ENCODE measurements around the gene TMEM52.

The TMEM52 gene

DNA sequence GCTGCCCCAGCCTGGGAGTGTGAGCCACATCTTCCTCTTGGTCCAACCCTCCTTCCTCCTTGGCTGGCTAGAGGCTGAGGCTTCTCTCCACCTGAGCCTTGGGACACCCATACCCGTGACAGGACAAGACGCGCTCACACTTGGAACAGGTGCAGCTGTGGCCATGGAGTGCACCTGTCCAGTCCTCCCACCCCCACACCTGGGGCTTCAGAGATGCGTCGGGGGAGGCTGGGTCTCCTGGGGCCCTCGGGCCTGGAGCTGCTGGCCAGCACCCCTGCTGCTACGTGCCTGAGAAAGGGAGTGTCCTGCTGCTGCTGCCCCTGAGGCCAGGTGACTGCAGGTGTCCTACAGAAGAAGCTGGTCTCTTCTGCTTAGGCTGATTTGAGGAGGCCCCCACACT is 37.0 kb upstream of the TMEM52 start:
- no peak overlapping the region for H3K4me3 Mint-ChIP-seq
- H3K27me3 Mint-ChIP-seq (ENCODE audit: low read depth) = peaks cover 5% of the 10 kb centered on the region
- no peaks in the 10 kb centered on the region for H3K36me3 Mint-ChIP-seq (ENCODE audit: low read depth)
- peaks cover 5% of the 10 kb centered on the region for H3K9me3 Mint-ChIP-seq
- no peaks in the 10 kb centered on the region for H3K4me1 Mint-ChIP-seq (ENCODE audit: low read depth)
- no peak overlapping the region for H3K27ac Mint-ChIP-seq

DNA sequence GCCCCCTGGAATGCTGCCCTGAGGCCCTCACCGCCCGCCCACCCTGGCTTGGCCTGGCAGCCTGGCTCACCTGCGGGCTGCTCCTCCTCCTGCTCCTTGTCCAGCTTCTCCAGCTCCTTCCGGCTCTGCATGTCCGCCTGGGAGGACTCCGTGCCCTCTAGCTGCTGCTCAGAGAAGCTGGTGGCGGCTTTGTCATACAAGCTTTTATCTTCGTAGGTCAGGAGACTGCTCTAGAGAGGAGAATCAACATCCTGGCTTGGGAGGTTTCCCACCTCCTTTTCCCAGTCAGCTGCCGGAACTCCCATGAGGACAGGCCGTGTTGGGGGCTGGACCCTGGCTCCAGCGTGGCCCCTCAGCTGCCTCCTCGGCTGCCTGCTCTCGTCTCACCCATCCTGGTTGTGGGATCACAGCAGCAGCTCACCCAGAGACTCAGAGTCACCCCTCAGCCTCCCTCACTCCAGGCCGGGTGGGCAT is 36.6 kb upstream of the TMEM52 start:
- Mint-ChIP-seq H3K4me3 (no peak overlapping the region), H3K36me3 (ENCODE audit: low read depth) (no peaks in the 10 kb centered on the region), H3K4me1 (ENCODE audit: low read depth) (no peaks in the 10 kb centered on the region), H3K9me3 (peaks cover 9% of the 10 kb centered on the region), H3K27me3 (ENCODE audit: low read depth) (peaks cover under 1% of the 10 kb centered on the region), H3K27ac (no peak overlapping the region)

DNA sequence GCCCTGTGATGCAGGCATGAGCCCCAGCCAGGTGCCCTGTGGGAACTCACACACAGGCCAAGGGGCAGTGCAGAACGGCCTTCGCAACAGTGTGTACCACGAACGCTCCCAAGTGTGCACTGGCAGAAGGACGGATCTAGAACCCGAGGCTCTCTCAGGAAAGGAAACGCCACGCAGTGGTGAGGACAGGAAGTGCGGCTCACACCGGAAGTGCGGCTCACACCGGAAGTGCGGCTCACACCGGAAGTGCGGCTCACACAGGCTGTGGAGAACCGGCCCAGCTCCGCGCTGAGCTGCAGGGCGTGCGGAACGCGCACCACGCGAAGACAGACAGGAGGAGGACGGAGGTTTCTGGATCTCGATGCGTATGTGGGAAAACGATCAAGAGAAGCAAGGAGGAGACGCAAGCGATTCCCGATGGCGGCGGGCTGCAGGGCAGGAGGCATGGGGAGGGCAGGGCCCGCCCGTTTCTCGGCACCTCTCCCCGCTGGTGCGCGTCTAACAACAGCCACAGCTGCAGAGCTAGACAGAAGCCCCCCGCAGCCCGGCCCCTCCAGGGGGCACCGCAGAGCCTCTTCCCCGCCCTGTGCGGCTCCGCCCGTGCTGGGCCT is 35.9 kb upstream of the TMEM52 start:
- no peak overlapping the region for H3K27ac Mint-ChIP-seq
- no peak overlapping the region for H3K4me3 Mint-ChIP-seq
- peaks cover 13% of the 10 kb centered on the region for H3K9me3 Mint-ChIP-seq
- H3K36me3 Mint-ChIP-seq (ENCODE audit: low read depth) = no peaks in the 10 kb centered on the region
- H3K27me3 Mint-ChIP-seq (ENCODE audit: low read depth) = no peaks in the 10 kb centered on the region
- no peaks in the 10 kb centered on the region for H3K4me1 Mint-ChIP-seq (ENCODE audit: low read depth)

DNA sequence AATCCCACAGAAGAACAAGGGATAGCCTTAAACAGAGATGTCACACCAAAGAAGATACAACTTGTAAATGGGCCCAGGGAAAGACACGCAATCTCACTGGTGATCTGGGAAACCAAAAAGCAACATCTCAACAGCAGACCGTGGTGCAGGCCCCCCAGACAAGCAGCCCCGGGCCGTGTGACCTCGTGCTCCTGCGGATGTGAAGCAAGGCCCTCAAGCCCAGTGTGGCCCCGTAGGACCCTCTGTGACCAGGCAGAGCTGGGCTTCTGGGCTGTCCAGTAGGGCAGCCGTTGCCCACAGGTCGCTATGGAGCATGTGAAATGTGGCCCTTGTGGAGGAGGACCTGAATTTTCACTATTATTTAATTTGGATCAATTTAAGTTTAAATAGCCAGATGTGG is 34.9 kb upstream of the TMEM52 start:
- Mint-ChIP-seq H3K36me3 (ENCODE audit: low read depth) (no peaks in the 10 kb centered on the region), H3K4me3 (no peak overlapping the region), H3K4me1 (ENCODE audit: low read depth) (no peaks in the 10 kb centered on the region), H3K9me3 (peaks cover 17% of the 10 kb centered on the region), H3K27me3 (ENCODE audit: low read depth) (no peaks in the 10 kb centered on the region), H3K27ac (no peak overlapping the region)

DNA sequence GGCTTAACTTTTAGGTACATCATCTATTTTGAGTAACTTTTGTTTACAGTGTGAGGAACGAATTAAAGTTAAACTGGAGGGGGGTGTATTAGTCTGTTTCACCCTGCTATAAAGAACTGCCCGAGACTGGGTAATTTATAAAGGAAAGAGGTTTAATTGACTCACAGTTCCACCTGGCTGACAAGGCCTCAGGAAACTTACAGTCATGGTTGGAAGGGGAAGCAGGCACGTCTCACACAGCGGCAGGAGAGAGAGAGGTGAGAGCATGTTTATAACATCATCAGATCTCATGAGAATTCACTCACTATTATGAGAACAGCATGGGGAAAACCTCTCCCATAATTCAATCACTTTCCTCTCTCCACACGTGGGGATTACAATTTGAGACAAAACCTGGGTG is 31.9 kb upstream of the TMEM52 start:
- Mint-ChIP-seq H3K27ac (no peak overlapping the region), H3K4me3 (no peak overlapping the region), H3K36me3 (ENCODE audit: low read depth) (no peaks in the 10 kb centered on the region), H3K9me3 (peaks cover 17% of the 10 kb centered on the region), H3K4me1 (ENCODE audit: low read depth) (no peaks in the 10 kb centered on the region), H3K27me3 (ENCODE audit: low read depth) (no peaks in the 10 kb centered on the region)

DNA sequence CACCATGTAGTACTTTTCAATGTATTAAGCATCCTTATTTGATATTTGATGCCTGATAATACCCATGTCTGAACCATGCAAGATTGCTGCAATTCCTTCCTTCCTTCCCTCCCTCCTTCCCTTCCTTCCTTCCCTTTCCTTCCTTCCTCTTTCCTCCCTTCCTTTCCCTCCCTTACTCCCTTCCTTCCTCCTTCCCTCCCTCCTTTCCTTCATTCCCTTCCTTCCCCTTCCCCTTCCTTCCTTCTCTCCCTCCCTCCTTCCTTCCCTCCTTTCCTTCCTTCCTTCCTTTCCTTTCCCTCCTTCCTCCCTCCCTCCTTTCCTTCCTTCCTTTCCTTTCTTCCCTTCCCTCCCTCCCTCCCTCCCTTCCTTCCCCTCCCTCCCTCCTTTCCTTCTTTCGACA is 29.7 kb upstream of the TMEM52 start:
- H3K4me3 Mint-ChIP-seq = no peak overlapping the region
- H3K9me3 Mint-ChIP-seq = peaks cover 17% of the 10 kb centered on the region
- no peak overlapping the region for H3K27ac Mint-ChIP-seq
- no peaks in the 10 kb centered on the region for H3K27me3 Mint-ChIP-seq (ENCODE audit: low read depth)
- H3K36me3 Mint-ChIP-seq (ENCODE audit: low read depth) = no peaks in the 10 kb centered on the region
- H3K4me1 Mint-ChIP-seq (ENCODE audit: low read depth) = peaks cover 2% of the 10 kb centered on the region

DNA sequence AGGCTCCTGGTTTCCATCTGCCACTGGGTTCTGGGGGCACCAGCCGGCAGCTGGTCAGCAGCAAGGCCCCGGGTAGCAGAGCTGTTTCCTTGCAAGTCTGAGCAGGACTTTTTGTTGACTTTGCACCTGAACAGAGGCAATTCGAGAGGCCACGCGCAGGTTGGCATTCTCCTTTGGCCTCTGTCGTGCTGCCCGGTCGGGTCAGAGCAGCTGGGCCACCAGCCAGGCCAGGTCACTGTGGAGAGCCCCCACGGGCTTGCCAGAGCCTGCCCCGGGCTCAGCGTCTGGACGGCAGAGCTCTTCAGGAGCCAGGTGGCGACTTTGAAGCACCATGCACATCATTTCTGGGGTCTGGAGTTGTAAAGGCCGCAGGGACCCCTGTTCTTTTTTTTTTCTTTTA is 28.4 kb upstream of the TMEM52 start:
- H3K4me1 Mint-ChIP-seq (ENCODE audit: low read depth) = peaks cover 3% of the 10 kb centered on the region
- H3K36me3 Mint-ChIP-seq (ENCODE audit: low read depth) = no peaks in the 10 kb centered on the region
- no peak overlapping the region for H3K4me3 Mint-ChIP-seq
- H3K27me3 Mint-ChIP-seq (ENCODE audit: low read depth) = no peaks in the 10 kb centered on the region
- peaks cover 17% of the 10 kb centered on the region for H3K9me3 Mint-ChIP-seq
- H3K27ac Mint-ChIP-seq = no peak overlapping the region

DNA sequence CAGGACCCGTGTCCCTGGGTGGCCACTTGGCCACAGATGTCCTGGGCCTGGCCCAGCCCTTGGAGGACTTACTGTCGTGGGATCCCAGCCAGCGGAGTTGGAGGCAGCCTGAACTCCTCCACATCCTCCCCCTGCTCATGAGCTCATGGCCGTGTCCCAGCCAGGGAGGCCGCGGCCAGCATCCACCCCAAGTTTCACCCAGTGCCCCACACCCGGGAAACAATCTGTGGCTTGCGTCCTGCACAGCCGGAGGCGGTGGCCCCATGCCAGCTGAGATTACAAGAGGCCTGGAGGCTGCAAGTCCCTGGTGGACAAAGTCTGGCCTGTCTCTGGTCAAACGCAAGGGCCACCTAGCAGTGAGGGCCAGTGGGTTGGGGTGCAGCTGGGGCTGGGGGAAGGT is 27.5 kb upstream of the TMEM52 start:
- H3K27ac Mint-ChIP-seq = no peak overlapping the region
- peaks cover 17% of the 10 kb centered on the region for H3K9me3 Mint-ChIP-seq
- H3K27me3 Mint-ChIP-seq (ENCODE audit: low read depth) = no peaks in the 10 kb centered on the region
- no peak overlapping the region for H3K4me3 Mint-ChIP-seq
- H3K36me3 Mint-ChIP-seq (ENCODE audit: low read depth) = no peaks in the 10 kb centered on the region
- H3K4me1 Mint-ChIP-seq (ENCODE audit: low read depth) = peaks cover 3% of the 10 kb centered on the region

DNA sequence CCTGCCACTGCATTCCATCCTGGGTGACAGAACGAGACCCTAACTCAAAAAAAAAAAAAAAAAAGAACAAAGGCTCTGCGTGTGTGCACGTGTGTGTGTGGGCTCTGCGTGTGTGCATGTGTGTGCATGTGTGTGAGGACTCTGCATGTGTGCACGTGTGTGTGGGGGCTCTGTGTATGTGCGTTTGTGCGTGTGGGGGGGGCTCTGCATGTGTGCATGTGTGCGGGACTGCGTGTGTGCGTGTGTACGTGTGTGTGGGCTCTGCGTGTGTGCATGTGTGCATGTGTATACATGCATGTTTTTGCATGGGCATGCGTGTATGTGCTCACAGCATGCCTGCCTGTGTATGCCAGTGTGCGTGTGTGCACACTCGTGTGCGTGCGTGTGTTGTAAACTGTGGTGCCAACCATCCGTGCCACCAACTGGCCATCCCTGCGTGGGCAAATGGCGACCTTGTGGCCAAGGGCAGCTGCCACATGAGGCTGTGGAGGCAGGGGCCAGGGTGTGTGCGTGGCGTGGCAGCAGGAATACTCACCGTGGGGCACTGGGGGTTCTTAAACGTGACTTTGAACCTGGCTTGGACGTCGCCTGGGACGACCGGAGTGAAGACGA is 26.8 kb upstream of the TMEM52 start:
- no peak overlapping the region for H3K27ac Mint-ChIP-seq
- H3K36me3 Mint-ChIP-seq (ENCODE audit: low read depth) = no peaks in the 10 kb centered on the region
- H3K4me3 Mint-ChIP-seq = no peak overlapping the region
- H3K27me3 Mint-ChIP-seq (ENCODE audit: low read depth) = no peaks in the 10 kb centered on the region
- peaks cover 3% of the 10 kb centered on the region for H3K4me1 Mint-ChIP-seq (ENCODE audit: low read depth)
- peaks cover 11% of the 10 kb centered on the region for H3K9me3 Mint-ChIP-seq

DNA sequence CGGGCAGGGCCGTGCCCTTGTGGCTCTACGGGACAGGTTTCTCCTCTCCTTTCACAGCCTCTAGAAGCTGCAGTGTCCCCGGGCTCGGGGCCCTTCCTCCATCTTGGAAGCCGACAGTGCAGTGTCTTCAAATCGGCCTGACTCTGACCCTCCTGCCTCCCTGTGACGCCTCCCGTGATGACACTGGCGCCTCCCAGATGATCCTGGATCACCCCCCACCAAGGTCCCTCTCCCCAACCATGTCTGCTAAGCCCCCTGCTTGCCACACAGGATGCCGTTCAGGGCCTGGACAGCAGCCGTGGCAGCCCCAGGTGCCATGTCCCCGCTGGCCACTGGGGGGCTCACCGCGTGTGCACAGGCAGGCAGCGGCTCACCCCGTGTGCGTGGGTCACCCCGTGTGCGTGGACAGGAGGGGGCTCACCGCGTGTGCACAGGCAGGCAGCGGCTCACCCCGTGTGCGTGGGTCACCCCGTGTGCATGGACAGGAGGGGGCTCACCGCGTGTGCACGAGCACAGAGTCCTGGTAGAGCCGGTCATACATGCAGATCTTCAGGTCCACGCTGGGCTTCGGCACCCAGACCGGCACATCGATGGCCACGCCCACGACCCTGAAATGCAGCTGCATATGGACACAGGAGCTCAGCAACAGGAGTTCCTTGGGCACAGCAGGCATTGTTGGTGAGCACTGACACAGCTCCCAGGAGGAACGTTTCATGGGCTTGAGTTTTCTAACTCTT is 24.9 kb upstream of the TMEM52 start:
- no peak overlapping the region for H3K4me3 Mint-ChIP-seq
- peaks cover 3% of the 10 kb centered on the region for H3K4me1 Mint-ChIP-seq (ENCODE audit: low read depth)
- H3K27ac Mint-ChIP-seq = no peak overlapping the region
- no peaks in the 10 kb centered on the region for H3K9me3 Mint-ChIP-seq
- H3K36me3 Mint-ChIP-seq (ENCODE audit: low read depth) = no peaks in the 10 kb centered on the region
- H3K27me3 Mint-ChIP-seq (ENCODE audit: low read depth) = no peaks in the 10 kb centered on the region

DNA sequence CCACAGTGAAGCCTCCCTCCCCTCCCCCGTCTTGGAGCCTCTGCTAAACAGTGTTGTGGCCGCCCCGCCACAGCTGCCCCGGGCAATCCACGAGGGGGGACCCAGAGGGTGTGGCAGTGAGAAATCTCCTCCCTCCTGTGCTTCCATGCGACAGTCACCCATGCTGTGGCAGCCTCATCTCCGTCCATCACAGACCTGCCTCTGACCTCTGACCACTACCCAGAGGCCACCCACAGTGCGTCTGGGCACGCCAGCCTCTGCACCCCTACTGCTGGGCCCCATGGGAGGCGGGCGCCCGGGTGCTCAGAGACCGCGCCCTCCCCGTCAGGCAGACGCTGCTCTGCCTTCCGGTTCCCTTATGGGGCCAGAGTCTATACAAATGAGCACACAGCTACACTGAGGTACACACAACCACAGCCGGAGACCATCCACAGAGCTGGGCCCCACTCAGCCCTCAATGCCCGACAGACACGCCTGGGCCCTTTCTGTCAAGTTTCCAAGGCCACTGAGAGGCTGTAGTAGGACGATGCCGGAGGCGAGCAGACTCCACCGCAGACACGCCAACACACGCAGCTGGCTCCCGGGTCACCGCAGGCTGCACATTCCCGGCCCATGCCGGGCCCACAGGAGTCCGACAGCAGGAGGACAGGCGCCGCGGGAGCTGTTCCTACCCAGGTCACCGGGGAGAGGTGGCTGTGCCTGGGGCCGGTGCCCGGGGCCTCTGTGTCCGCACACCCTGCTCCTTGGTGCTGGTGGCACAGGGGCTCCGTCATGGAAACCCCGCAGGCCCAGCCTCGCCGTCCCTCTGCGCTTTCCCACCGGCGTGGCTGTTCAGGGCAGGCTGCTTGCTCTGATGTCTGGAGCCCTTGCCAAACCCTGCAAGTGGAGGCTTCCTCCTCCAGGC is 23.9 kb upstream of the TMEM52 start:
- Mint-ChIP-seq H3K27ac (no peak overlapping the region), H3K27me3 (ENCODE audit: low read depth) (no peaks in the 10 kb centered on the region), H3K4me1 (ENCODE audit: low read depth) (peaks cover 3% of the 10 kb centered on the region), H3K9me3 (no peaks in the 10 kb centered on the region), H3K4me3 (no peak overlapping the region), H3K36me3 (ENCODE audit: low read depth) (no peaks in the 10 kb centered on the region)

DNA sequence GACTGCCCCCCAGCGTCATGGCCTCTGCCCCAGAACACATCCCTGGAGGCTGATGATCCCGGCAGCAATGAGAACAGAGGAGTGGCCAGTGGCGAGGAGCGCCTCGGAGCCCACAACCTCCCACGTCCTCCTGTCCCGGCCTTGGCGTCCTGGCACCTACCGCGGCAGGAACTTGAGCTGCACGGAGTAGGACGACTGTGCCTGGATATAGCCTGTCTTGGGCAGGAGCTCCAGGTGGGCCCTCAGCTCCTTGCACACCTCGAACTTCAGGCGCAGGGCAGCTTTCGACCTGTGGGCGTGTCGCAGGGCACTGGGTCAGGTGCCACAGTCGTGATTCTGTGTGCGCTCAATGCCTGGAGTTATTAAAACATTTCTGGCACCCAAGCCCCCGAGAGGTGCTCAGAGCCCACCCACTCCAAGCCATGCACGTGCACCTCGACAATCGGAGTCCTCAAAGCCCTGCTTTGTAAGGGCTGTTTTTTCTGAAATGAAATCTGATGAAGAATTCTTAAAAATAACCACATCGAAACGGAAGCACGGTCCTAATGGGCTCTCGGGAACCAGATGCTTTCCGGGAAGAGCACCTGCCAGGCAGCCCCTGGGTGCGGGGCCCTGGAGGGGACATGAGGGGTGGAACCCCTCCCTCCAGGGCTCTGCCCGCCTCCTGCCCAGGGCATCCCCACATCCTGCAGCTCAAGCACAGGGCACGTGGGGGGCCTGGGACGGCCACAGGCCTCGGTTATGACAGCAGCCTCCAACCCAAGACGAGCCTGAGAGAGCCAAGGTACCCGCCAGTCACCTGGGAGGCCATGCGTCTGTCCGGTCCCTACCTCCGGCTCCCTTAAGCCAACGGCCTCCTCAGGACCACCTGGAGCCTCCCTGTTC is 23.0 kb upstream of the TMEM52 start:
- Mint-ChIP-seq H3K4me1 (ENCODE audit: low read depth) (peaks cover 3% of the 10 kb centered on the region), H3K27me3 (ENCODE audit: low read depth) (no peaks in the 10 kb centered on the region), H3K27ac (no peak overlapping the region), H3K36me3 (ENCODE audit: low read depth) (no peaks in the 10 kb centered on the region), H3K4me3 (no peak overlapping the region), H3K9me3 (no peaks in the 10 kb centered on the region)

DNA sequence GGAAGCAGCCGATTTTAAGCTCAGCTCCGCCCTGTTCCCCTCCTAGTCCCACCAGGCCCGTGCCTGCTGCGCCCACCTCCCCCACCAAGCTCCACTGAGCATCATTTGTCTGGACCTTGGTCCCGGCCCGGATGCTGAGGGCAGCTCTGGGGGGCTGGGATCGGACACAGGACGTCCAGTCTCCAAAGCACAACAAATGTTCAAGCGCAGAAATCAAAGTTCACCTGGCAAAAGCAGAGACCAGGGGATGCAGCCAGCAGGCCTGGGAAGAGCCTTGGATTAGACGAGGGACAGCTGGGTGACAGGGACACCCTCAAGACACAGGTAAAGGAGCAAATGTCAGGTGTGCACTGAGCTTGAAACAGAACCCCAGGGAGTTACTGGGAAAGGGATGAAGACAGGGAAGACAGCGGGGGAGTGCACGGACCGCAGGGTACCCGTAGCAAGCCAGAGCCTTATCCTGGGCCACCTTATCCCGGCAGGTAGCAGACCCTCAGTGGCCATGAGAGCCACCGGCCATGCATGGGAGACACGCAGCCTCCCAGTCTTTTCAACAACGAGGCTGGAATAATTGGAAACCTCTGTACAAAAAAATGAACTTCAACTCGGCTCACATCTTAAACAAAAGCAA is 22.2 kb upstream of the TMEM52 start:
- Mint-ChIP-seq H3K36me3 (ENCODE audit: low read depth) (no peaks in the 10 kb centered on the region), H3K9me3 (no peaks in the 10 kb centered on the region), H3K4me3 (no peak overlapping the region), H3K27ac (no peak overlapping the region), H3K4me1 (ENCODE audit: low read depth) (peaks cover 3% of the 10 kb centered on the region), H3K27me3 (ENCODE audit: low read depth) (no peaks in the 10 kb centered on the region)

Data from T-helper 1 cell treated with Interleukin-12 subunit alpha and Interleukin-12 subunit beta and Interleukin-4 antibody, amounts not matched to agents 30 μg/mL and 1 μg/mL, for 36 hours (primary cell).